DND-41 (cell line): ENCODE measurements around the gene PGF.

Experiments used
- ATAC-seq: fragments of 200-7000 bp; cut with Tn5 transposase; 3 replicates; pipeline ENCODE4 v1.9.1; 2021; ENCODE audit warnings: low read depth; ENCODE audit not compliant: insufficient read depth
- DNase-seq: peaks from one replicate; pipeline ENCODE4 v3.0.0-alpha.2; 2020
- H2AFZ ChIP-seq: 2 replicates; pipeline ENCODE4 v1.6.0; 2012; ENCODE audit warnings: low read depth, low read length
- H3K27ac ChIP-seq: 2 replicates; pipeline ENCODE4 v1.5.1; 2012; ENCODE audit warnings: low read length, inconsistent platforms
- H3K27me3 ChIP-seq: fragments of 200-600 bp; sonication (generic); 2 replicates; pipeline ENCODE4 v1.6.0; 2012; ENCODE audit warnings: low read length, mild to moderate bottlenecking, inconsistent platforms; ENCODE audit not compliant: insufficient read depth, poor library complexity
- H3K36me3 ChIP-seq: 2 replicates; pipeline ENCODE4 v1.5.1; 2012; ENCODE audit warnings: low read length, inconsistent platforms; ENCODE audit not compliant: insufficient read depth
- H3K4me1 ChIP-seq: 2 replicates; pipeline ENCODE4 v1.5.1; 2012; ENCODE audit warnings: mild to moderate bottlenecking, low read length; ENCODE audit not compliant: insufficient read depth
- H3K4me2 ChIP-seq: 2 replicates; pipeline ENCODE4 v1.6.0; 2012; ENCODE audit warnings: mild to moderate bottlenecking, moderate library complexity, low read length, inconsistent platforms; ENCODE audit not compliant: insufficient read depth
- H3K4me3 ChIP-seq, 2 experiments: fragments of 200-600 bp in 1 of 2; shearing (Covaris generic) in 1 of 2; 2 replicates each; pipeline ENCODE4 v1.5.1; 2012 to 2016; ENCODE audit warnings: inconsistent platforms in 2 of 2, low read length in 2 of 2, mild to moderate bottlenecking in 2 of 2, low read depth in 1 of 2, moderate library complexity in 1 of 2
- H3K79me2 ChIP-seq: 2 replicates; pipeline ENCODE4 v1.6.0; 2012; ENCODE audit warnings: low read length, inconsistent platforms; ENCODE audit not compliant: insufficient read depth
- H3K9ac ChIP-seq: 2 replicates; pipeline ENCODE4 v1.6.0; 2012; ENCODE audit warnings: low read depth, mild to moderate bottlenecking, inconsistent platforms, low read length, moderate library complexity
- H3K9me3 ChIP-seq: 2 replicates; pipeline ENCODE4 v1.5.1; 2012; ENCODE audit warnings: low read length, moderate library complexity, mild to moderate bottlenecking, inconsistent platforms; ENCODE audit not compliant: insufficient read depth, severe bottlenecking
- H4K20me1 ChIP-seq: 2 replicates; pipeline ENCODE4 v1.6.0; 2012; ENCODE audit warnings: low read length; ENCODE audit not compliant: insufficient read depth
- CTCF ChIP-seq: IDR thresholded peaks from 2 replicates; pipeline ENCODE4 v1.5.1; 2012; ENCODE audit warnings: borderline replicate concordance, low read length, moderate library complexity, mild to moderate bottlenecking; ENCODE audit not compliant: poor library complexity, severe bottlenecking; ENCODE audit errors: extremely low read depth
- EZH2 ChIP-seq: IDR thresholded peaks from 3 replicates; pipeline ENCODE4 v1.6.1; 2012; ENCODE audit warnings: borderline replicate concordance, low read depth, mild to moderate bottlenecking, moderate library complexity, low read length, inconsistent platforms; ENCODE audit not compliant: severe bottlenecking

The PGF gene

GRCh38 chr14:74973003-74973653 is 17.7 kb upstream of the PGF start:
- Histone ChIP-seq H3K4me2 (no peak overlapping the region), H3K27ac (no peak overlapping the region), H2AFZ (no peak overlapping the region), H3K79me2 (no peaks in the 10 kb centered on the region), H3K4me1 (no peaks in the 10 kb centered on the region), H3K4me3 (no peak overlapping the region), H4K20me1 (no peaks in the 10 kb centered on the region), H3K9me3 (no peaks in the 10 kb centered on the region), H3K36me3 (no peaks in the 10 kb centered on the region), H3K9ac (no peak overlapping the region), H3K27me3 (no peaks in the 10 kb centered on the region)
- peak; percentile 53 for DNase-seq
- TF ChIP-seq EZH2, result no peak
- TF ChIP-seq CTCF, result no peak
- peak; percentile 87 for ATAC-seq

GRCh38 chr14:74968811-74969210 is 13.4 kb upstream of the PGF start:
- ATAC-seq (no peak), DNase-seq (no peak)
- Histone ChIP-seq H3K4me3 (no peak overlapping the region), H3K4me2 (no peak overlapping the region), H2AFZ (no peak overlapping the region), H3K27ac (no peak overlapping the region), H3K9ac (no peak overlapping the region), H3K36me3 (no peaks in the 10 kb centered on the region), H3K27me3 (peaks cover 11% of the 10 kb centered on the region), H4K20me1 (no peaks in the 10 kb centered on the region), H3K79me2 (no peaks in the 10 kb centered on the region), H3K9me3 (no peaks in the 10 kb centered on the region), H3K4me1 (no peaks in the 10 kb centered on the region)
- TF ChIP-seq EZH2, result no peak
- TF ChIP-seq CTCF, result no peak

GRCh38 chr14:74965486-74966153 is 10.2 kb upstream of the PGF start:
- Histone ChIP-seq H3K4me1 (no peaks in the 10 kb centered on the region), H3K9me3 (no peaks in the 10 kb centered on the region), H3K27me3 (peaks cover 21% of the 10 kb centered on the region), H3K36me3 (no peaks in the 10 kb centered on the region), H2AFZ (no peak overlapping the region), H4K20me1 (no peaks in the 10 kb centered on the region), H3K9ac (no peak overlapping the region), H3K79me2 (no peaks in the 10 kb centered on the region), H3K4me2 (no peak overlapping the region), H3K4me3 (no peak overlapping the region), H3K27ac (no peak overlapping the region)
- ATAC-seq (no peak), DNase-seq (no peak)
- TF ChIP-seq CTCF (no peak), EZH2 (no peak)
